IMR-90 (cell line): Measurements from ENCODE around the gene AKAP6. TPM values are rescaled to one million over a fixed set of nuclear protein-coding genes. Genes with fewer than 3 reads are reported as not detected.

Experiments
- ATAC-seq: fragments of 200-7000 bp; cut with Tn5 transposase; 2 replicates; pipeline ENCODE4 v1.9.1; 2020; ENCODE audit warnings: low read depth, mild to moderate bottlenecking, moderate library complexity
- BruUV-seq: library from RNA; stranded (reverse); fragments of 400-500 nt; replicated peaks from 2 replicates; lab custom pipeline; 2021; lab: Mats Ljungman, UMichigan
- CTCF ChIA-PET: fragments of 300-600 bp; formaldehyde crosslinking; extraction: SDS; loops from one replicate; lab custom pipeline; 2021; ENCODE audit warnings: antibody characterized with exemption; lab: Yijun Ruan, JAX
- POLR2A ChIA-PET: fragments of 300-600 bp; sonication (Branson Sonifier 250); formaldehyde crosslinking; loops from one replicate; lab custom pipeline; 2022; ENCODE audit warnings: antibody characterized with exemption; ENCODE audit not compliant: unreplicated experiment; lab: Charles Lee
- DNase-seq: peaks from one replicate; pipeline ENCODE4 v3.0.0; 2013
- H2AFZ ChIP-seq: replicated peaks from 2 replicates; pipeline ENCODE3; 2013; ENCODE audit warnings: low read length, mild to moderate bottlenecking; ENCODE audit not compliant: poor library complexity
- H2AK5ac ChIP-seq: 2 replicates; pipeline ENCODE4 v1.6.1; 2013; ENCODE audit warnings: low read depth, low read length, inconsistent platforms
- H2AK9ac ChIP-seq: replicated peaks from 2 replicates; pipeline ENCODE3; 2013; ENCODE audit warnings: mild to moderate bottlenecking, low read depth, low read length, moderate library complexity; ENCODE audit not compliant: poor library complexity
- H2BK120ac ChIP-seq: 2 replicates; pipeline ENCODE4 v1.6.1; 2013; ENCODE audit warnings: low read depth, low read length, inconsistent platforms
- H2BK15ac ChIP-seq: 3 replicates; pipeline ENCODE4 v1.6.1; 2013; ENCODE audit warnings: low read depth, low read length, inconsistent platforms
- H2BK20ac ChIP-seq: 2 replicates; pipeline ENCODE4 v1.6.1; 2013; ENCODE audit warnings: low read depth, mild to moderate bottlenecking, inconsistent platforms, low read length, moderate library complexity
- H2BK5ac ChIP-seq: 2 replicates; pipeline ENCODE4 v1.6.1; 2013; ENCODE audit warnings: mild to moderate bottlenecking, low read depth, low read length, inconsistent platforms; ENCODE audit not compliant: poor library complexity, severe bottlenecking
- H3K14ac ChIP-seq: replicated peaks from 2 replicates; pipeline ENCODE4 v1.6.1; 2013; ENCODE audit warnings: low read depth, low read length, inconsistent platforms
- H3K18ac ChIP-seq: 2 replicates; pipeline ENCODE4 v1.6.1; 2013; ENCODE audit warnings: low read depth, low read length, control low read depth
- H3K23ac ChIP-seq: 2 replicates; pipeline ENCODE4 v1.6.1; 2013; ENCODE audit warnings: low read depth, low read length, inconsistent platforms
- H3K27ac ChIP-seq: 2 replicates; pipeline ENCODE4 v1.5.1; 2013; ENCODE audit warnings: mild to moderate bottlenecking, control low read depth, low read length; ENCODE audit not compliant: insufficient read depth
- H3K27me3 ChIP-seq: 2 replicates; pipeline ENCODE4 v1.6.1; 2013; ENCODE audit warnings: low read length; ENCODE audit not compliant: control insufficient read depth, insufficient read depth
- H3K36me3 ChIP-seq: 2 replicates; pipeline ENCODE4 v1.6.1; 2013; ENCODE audit warnings: low read length, mixed read lengths; ENCODE audit not compliant: control insufficient read depth, insufficient read depth
- H3K4ac ChIP-seq: 2 replicates; pipeline ENCODE4 v1.6.1; 2013; ENCODE audit warnings: low read depth, low read length, inconsistent platforms
- H3K4me1 ChIP-seq: 2 replicates; pipeline ENCODE4 v1.6.1; 2013; ENCODE audit warnings: low read length, mixed read lengths; ENCODE audit not compliant: control insufficient read depth, insufficient read depth
- H3K4me2 ChIP-seq: 2 replicates; pipeline ENCODE4 v1.6.1; 2013; ENCODE audit warnings: low read depth, mild to moderate bottlenecking, control low read depth, low read length, moderate library complexity
- H3K4me3 ChIP-seq: 2 replicates; pipeline ENCODE4 v1.5.1; 2013; ENCODE audit warnings: low read depth, mild to moderate bottlenecking, control low read depth, low read length, moderate library complexity; ENCODE audit not compliant: insufficient read depth
- H3K56ac ChIP-seq: 2 replicates; pipeline ENCODE4 v1.6.1; 2013; ENCODE audit warnings: low read length, inconsistent platforms; ENCODE audit not compliant: insufficient read depth; ENCODE audit errors: extremely low read depth
- H3K79me1 ChIP-seq, 2 experiments: 2 replicates each; pipeline ENCODE4 v1.6.1; 2013; ENCODE audit warnings: low read length in 2 of 2, inconsistent platforms in 1 of 2, low read depth in 1 of 2
- H3K9ac ChIP-seq: 2 replicates; pipeline ENCODE4 v1.6.1; 2013; ENCODE audit warnings: low read depth, low read length, control low read depth
- H3K9me1 ChIP-seq: 2 replicates; pipeline ENCODE4 v1.6.1; 2013; ENCODE audit warnings: low read length, inconsistent platforms; ENCODE audit not compliant: insufficient read depth
- H3K9me3 ChIP-seq: 2 replicates; pipeline ENCODE4 v1.6.1; 2013; ENCODE audit warnings: low read length; ENCODE audit not compliant: control insufficient read depth, insufficient read depth
- H4K20me1 ChIP-seq: 2 replicates; pipeline ENCODE4 v1.6.1; 2013; ENCODE audit warnings: low read length, inconsistent platforms; ENCODE audit not compliant: insufficient read depth
- H4K5ac ChIP-seq: 2 replicates; pipeline ENCODE4 v1.6.1; 2013; ENCODE audit warnings: mild to moderate bottlenecking, low read depth, low read length, control low read depth
- H4K8ac ChIP-seq, 2 experiments: 2 replicates each; pipeline ENCODE4 v1.6.1; 2013; ENCODE audit warnings: low read depth in 2 of 2, low read length in 2 of 2, control low read depth in 1 of 2, inconsistent platforms in 1 of 2
- H4K91ac ChIP-seq: 2 replicates; pipeline ENCODE4 v1.6.1; 2013; ENCODE audit warnings: low read depth, low read length, inconsistent platforms; ENCODE audit not compliant: insufficient read depth
- FOS ChIP-seq: fragments of 150-350 bp; IDR thresholded peaks from 2 replicates; pipeline ENCODE4 v1.6.1; 2016; ENCODE audit warnings: low read depth, low read length
- MXI1 ChIP-seq: IDR thresholded peaks from 2 replicates; pipeline ENCODE4 v1.6.1; 2012; ENCODE audit warnings: low read depth, mild to moderate bottlenecking, low read length, moderate library complexity, borderline replicate concordance
- NFE2L2 ChIP-seq: fragments of 150-350 bp; IDR thresholded peaks from 2 replicates; pipeline ENCODE4 v1.6.1; 2016; ENCODE audit warnings: low read depth, mild to moderate bottlenecking, low read length
- POLR2A ChIP-seq: IDR thresholded peaks from 2 replicates; pipeline ENCODE4 v1.6.1; 2012; ENCODE audit warnings: mild to moderate bottlenecking, low read depth, low read length
- RAD21 ChIP-seq: IDR thresholded peaks from 2 replicates; pipeline ENCODE4 v1.6.1; 2012; ENCODE audit warnings: low read length, improper control_type of control experiment
- RFX5 ChIP-seq: IDR thresholded peaks from 2 replicates; pipeline ENCODE4 v1.8.0; 2012; ENCODE audit warnings: low read depth, mild to moderate bottlenecking, low read length, moderate library complexity
- WGBS, 2 experiments: methylation state at CpG; one replicate each; pipeline versions ENCODE4 v1.1.5 to v1.1.7; 2013; ENCODE audit warnings: missing lambda C conversion rate in 2 of 2; ENCODE audit not compliant: insufficient read length in 1 of 2; ENCODE audit errors: extremely low coverage in 2 of 2; 5-methylcytosine and 5-hydroxymethylcytosine counted together
- dilution Hi-C: fragments of 300-500 bp; cut with HindIII; formaldehyde crosslinking; loops from one replicate; pipeline ENCODE4 v1.14.3; 2018; ENCODE audit warnings: low sequenced_read_pairs; ENCODE audit not compliant: unreplicated experiment
- in situ Hi-C: fragments of 300-500 bp; cut with MboI; formaldehyde crosslinking; loops from 3 replicates; pipeline ENCODE4 v1.14.3; 2019; ENCODE audit warnings: low sequenced_read_pairs, inconsistent platforms, mixed read lengths
- intact Hi-C: fragments of 100-400 bp; cut with micrococcal nuclease; formaldehyde crosslinking; loops from 2 replicates; pipeline ENCODE4 v1.10.0; 2022
- polyA plus RNA-seq, 3 experiments: library from polyadenylated mRNA; depleted of rRNA; stranded (reverse); fragments of >200 nt; gene quantifications; 2 replicates each; pipeline ENCODE4 v1.2.3, GENCODE V29; 2012; ENCODE audit warnings: low replicate concordance in 1 of 3
- total RNA-seq: library from RNA; depleted of rRNA; stranded (reverse); fragments of >200 nt; gene quantifications from 2 replicates; pipeline ENCODE4 v1.2.3, GENCODE V29; 2012

AKAP6 gene
- total and polyA plus RNA-seq, 2 of the 4 experiments (the other 2 are of a cell fraction), result 0.22 to 1.6 TPM

DNA sequence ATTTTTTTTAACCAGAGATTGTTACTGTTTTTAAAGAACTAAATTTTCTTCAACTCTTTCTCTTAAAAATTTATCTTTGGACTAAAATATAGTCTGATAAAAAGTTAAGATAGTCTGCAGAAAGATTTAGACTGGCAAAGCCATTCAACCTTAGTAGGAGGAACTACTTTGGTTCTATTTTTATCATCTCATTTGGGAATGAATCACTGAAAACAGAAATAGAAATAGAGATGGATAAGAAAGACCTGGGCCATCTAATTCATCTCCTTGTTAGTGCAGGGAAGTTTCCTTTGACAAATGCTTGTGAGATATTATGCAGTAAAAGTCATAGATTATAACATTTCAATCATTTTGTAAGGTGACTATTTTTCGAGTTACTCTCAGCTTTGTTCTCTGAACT is 346.3 kb downstream of the AKAP6 start:
- no TSS peak for BruUV-seq

More for the DNA sequence above, 346.3 kb downstream of the AKAP6 start:
- Histone ChIP-seq H3K4me1 (no peaks in the 10 kb centered on the region), H3K14ac (no peak overlapping the region), H3K4ac (no peak overlapping the region), H2BK15ac (no peak overlapping the region), H4K5ac (no peak overlapping the region), H2AK9ac (no peak overlapping the region), H3K27me3 (peaks cover 2% of the 10 kb centered on the region; the same call in 1 of the 2 replicates), H2BK120ac (no peak overlapping the region), H4K91ac (no peak overlapping the region), H3K23ac (no peak overlapping the region), H3K9ac (no peak overlapping the region), H3K79me1 (no peaks in the 10 kb centered on the region), H3K9me3 (no peaks in the 10 kb centered on the region), H2AK5ac (no peak overlapping the region), H3K56ac (no peak overlapping the region), H2BK20ac (no peak overlapping the region), H3K18ac (no peak overlapping the region), H3K4me2 (no peak overlapping the region), H4K8ac (no peak overlapping the region), H2BK5ac (no peak overlapping the region), H3K36me3 (no peaks in the 10 kb centered on the region), H3K4me3 (no peak overlapping the region), H3K9me1 (no peaks in the 10 kb centered on the region), H3K27ac (no peak overlapping the region), H2AFZ (no peak overlapping the region), H4K20me1 (no peaks in the 10 kb centered on the region)
- no peak for TF ChIP-seq FOS
- no peak for TF ChIP-seq RFX5
- TF ChIP-seq RAD21, result no peak
- TF ChIP-seq MXI1, result no peak
- TF ChIP-seq NFE2L2, result no peak
- TF ChIP-seq POLR2A, result no peak
- dilution Hi-C loops, result no loop called here
- no peak for DNase-seq
- POLR2A ChIA-PET, result no interaction called here
- ATAC-seq, result no peak
- intact Hi-C loops, result no loop called here
- CTCF ChIA-PET, result no interaction called here
- no CpG with 5 or more reads among the region's 1 CpG for WGBS, 2 experiments
- in situ Hi-C loops, result no loop called here
